HepG2 (cell line): ENCODE results near the gene PRIMPOL. TPM values are rescaled to one million over a fixed set of nuclear protein-coding genes. Genes with fewer than 3 reads are reported as not detected.

Experiments
- CBFB ChIP-seq: sonication (generic); formaldehyde crosslinking; IDR thresholded peaks from 2 replicates; pipeline ENCODE4 v1.4.0; 2020; ENCODE audit warnings: missing genetic modification reagents
- ETS1 ChIP-seq: sonication (generic); formaldehyde crosslinking; IDR thresholded peaks from 2 replicates; pipeline ENCODE4 v1.4.0; 2020; ENCODE audit warnings: missing genetic modification reagents
- JUN ChIP-seq: sonication (generic); formaldehyde crosslinking; IDR thresholded peaks from 2 replicates; pipeline ENCODE4 v1.4.0; 2020; ENCODE audit warnings: mild to moderate bottlenecking, missing genetic modification reagents
- KLF9 ChIP-seq: IDR thresholded peaks from 2 replicates; pipeline ENCODE4 v1.6.1; 2016; ENCODE audit warnings: low read depth
- U2AF2 ChIP-seq: fragments of 200-400 bp; formaldehyde crosslinking; IDR thresholded peaks from 2 replicates; pipeline ENCODE4 v1.6.1; 2017; ENCODE audit warnings: low read depth, mild to moderate bottlenecking, low read length
- ZNF138 ChIP-seq: sonication (generic); formaldehyde crosslinking; IDR thresholded peaks from 2 replicates; pipeline ENCODE4 v1.5.0; 2020; ENCODE audit warnings: mild to moderate bottlenecking, low read depth, missing genetic modification reagents
- ZNF333 ChIP-seq: sonication (generic); formaldehyde crosslinking; IDR thresholded peaks from 2 replicates; pipeline ENCODE4 v1.4.0; 2020; ENCODE audit warnings: mild to moderate bottlenecking, missing genetic modification reagents, borderline replicate concordance
- ZNF33B ChIP-seq: sonication (generic); formaldehyde crosslinking; IDR thresholded peaks from 2 replicates; pipeline ENCODE4 v1.5.1; 2020; ENCODE audit warnings: mild to moderate bottlenecking, missing genetic modification reagents
- polyA plus RNA-seq, 8 experiments: library from polyadenylated mRNA; depleted of rRNA in 3 of 8; stranded (reverse) in 7 of 8; unstranded in 1 of 8; fragments of >200 nt; fragmentation: Illumina TruSeq in 4 of 8; extraction: Trizol in 4 of 8; gene quantifications; 2 replicates each; pipeline versions ENCODE4 v1.2.1 to v1.2.3, GENCODE V29; 2011 to 2016; ENCODE audit warnings: low read depth in 4 of 8, missing spikeins in 1 of 8, mixed read lengths in 1 of 8; ENCODE audit not compliant: insufficient read depth in 1 of 8
- total RNA-seq, 5 experiments: library from RNA; depleted of rRNA; stranded (reverse); fragments of >200 nt; fragmentation: Illumina TruSeq; extraction: Trizol; gene quantifications; 2 replicates each; pipeline ENCODE4 v1.2.3, GENCODE V29; 2016; ENCODE audit warnings: low read depth in 1 of 5
- TF ChIP-seq, protein P1 (sequence below): sonication (generic); formaldehyde crosslinking; IDR thresholded peaks from 2 replicates; pipeline ENCODE4 v1.8.1; 2023; ENCODE audit warnings: mild to moderate bottlenecking, moderate library complexity, missing genetic modification reagents
- TF ChIP-seq, protein P2 (sequence below): sonication (generic); formaldehyde crosslinking; IDR thresholded peaks from 2 replicates; pipeline ENCODE4 v1.4.0; 2020; ENCODE audit warnings: mild to moderate bottlenecking, missing genetic modification reagents
- TF ChIP-seq, protein P3 (sequence below): sonication (generic); formaldehyde crosslinking; IDR thresholded peaks from 2 replicates; pipeline ENCODE4 v1.4.0; 2020; ENCODE audit warnings: missing genetic modification reagents, borderline replicate concordance

PRIMPOL gene
- total and polyA plus RNA-seq, 2 of the 13 experiments (the other 11 are each of a cell fraction or from before 2014, with no cell fraction given), result 7.3 to 11.0 TPM

GRCh38 chr4:184632842-184633241 lies 16.7 kb upstream of the PRIMPOL start (continued):
- TF ChIP-seq ZNF138 (no peak), JUN (CRISPR knock-in tag) (no peak), ZNF333 (CRISPR knock-in tag) (no peak), CBFB (CRISPR knock-in tag) (no peak), ZNF33B (CRISPR knock-in tag) (no peak), U2AF2 (no peak), KLF9 (CRISPR knock-in tag) (no peak), ETS1 (CRISPR knock-in tag) (no peak)
- TF ChIP-seq, protein P1, sequence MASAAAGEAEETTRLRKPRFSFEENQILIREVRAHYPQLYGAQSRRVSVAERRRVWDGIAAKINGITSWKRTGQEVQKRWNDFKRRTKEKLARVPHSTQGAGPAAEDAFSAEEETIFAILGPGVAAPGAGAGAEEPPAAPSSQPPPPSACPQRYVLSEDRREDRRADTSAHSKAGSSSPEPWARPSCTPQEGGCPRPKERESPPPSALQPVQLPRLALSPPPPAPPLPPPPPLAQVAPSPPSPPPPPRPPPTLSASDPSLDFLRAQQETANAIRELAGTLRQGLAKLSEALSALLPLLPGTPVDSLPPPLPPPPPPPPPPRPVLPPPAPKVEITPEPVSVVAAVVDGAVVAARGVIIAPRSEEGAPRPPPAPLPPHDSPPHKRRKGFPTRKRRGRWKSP (CRISPR knock-in tag), result no peak
- TF ChIP-seq, protein P2, sequence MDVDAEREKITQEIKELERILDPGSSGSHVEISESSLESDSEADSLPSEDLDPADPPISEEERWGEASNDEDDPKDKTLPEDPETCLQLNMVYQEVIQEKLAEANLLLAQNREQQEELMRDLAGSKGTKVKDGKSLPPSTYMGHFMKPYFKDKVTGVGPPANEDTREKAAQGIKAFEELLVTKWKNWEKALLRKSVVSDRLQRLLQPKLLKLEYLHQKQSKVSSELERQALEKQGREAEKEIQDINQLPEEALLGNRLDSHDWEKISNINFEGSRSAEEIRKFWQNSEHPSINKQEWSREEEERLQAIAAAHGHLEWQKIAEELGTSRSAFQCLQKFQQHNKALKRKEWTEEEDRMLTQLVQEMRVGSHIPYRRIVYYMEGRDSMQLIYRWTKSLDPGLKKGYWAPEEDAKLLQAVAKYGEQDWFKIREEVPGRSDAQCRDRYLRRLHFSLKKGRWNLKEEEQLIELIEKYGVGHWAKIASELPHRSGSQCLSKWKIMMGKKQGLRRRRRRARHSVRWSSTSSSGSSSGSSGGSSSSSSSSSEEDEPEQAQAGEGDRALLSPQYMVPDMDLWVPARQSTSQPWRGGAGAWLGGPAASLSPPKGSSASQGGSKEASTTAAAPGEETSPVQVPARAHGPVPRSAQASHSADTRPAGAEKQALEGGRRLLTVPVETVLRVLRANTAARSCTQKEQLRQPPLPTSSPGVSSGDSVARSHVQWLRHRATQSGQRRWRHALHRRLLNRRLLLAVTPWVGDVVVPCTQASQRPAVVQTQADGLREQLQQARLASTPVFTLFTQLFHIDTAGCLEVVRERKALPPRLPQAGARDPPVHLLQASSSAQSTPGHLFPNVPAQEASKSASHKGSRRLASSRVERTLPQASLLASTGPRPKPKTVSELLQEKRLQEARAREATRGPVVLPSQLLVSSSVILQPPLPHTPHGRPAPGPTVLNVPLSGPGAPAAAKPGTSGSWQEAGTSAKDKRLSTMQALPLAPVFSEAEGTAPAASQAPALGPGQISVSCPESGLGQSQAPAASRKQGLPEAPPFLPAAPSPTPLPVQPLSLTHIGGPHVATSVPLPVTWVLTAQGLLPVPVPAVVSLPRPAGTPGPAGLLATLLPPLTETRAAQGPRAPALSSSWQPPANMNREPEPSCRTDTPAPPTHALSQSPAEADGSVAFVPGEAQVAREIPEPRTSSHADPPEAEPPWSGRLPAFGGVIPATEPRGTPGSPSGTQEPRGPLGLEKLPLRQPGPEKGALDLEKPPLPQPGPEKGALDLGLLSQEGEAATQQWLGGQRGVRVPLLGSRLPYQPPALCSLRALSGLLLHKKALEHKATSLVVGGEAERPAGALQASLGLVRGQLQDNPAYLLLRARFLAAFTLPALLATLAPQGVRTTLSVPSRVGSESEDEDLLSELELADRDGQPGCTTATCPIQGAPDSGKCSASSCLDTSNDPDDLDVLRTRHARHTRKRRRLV (CRISPR knock-in tag), result no peak
- TF ChIP-seq, protein P3, sequence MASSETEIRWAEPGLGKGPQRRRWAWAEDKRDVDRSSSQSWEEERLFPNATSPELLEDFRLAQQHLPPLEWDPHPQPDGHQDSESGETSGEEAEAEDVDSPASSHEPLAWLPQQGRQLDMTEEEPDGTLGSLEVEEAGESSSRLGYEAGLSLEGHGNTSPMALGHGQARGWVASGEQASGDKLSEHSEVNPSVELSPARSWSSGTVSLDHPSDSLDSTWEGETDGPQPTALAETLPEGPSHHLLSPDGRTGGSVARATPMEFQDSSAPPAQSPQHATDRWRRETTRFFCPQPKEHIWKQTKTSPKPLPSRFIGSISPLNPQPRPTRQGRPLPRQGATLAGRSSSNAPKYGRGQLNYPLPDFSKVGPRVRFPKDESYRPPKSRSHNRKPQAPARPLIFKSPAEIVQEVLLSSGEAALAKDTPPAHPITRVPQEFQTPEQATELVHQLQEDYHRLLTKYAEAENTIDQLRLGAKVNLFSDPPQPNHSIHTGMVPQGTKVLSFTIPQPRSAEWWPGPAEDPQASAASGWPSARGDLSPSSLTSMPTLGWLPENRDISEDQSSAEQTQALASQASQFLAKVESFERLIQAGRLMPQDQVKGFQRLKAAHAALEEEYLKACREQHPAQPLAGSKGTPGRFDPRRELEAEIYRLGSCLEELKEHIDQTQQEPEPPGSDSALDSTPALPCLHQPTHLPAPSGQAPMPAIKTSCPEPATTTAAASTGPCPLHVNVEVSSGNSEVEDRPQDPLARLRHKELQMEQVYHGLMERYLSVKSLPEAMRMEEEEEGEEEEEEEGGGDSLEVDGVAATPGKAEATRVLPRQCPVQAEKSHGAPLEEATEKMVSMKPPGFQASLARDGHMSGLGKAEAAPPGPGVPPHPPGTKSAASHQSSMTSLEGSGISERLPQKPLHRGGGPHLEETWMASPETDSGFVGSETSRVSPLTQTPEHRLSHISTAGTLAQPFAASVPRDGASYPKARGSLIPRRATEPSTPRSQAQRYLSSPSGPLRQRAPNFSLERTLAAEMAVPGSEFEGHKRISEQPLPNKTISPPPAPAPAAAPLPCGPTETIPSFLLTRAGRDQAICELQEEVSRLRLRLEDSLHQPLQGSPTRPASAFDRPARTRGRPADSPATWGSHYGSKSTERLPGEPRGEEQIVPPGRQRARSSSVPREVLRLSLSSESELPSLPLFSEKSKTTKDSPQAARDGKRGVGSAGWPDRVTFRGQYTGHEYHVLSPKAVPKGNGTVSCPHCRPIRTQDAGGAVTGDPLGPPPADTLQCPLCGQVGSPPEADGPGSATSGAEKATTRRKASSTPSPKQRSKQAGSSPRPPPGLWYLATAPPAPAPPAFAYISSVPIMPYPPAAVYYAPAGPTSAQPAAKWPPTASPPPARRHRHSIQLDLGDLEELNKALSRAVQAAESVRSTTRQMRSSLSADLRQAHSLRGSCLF (CRISPR knock-in tag), result no peak
- TF ChIP-seq, all 625 proteins: peak for 0
